ENCODE data around the gene ST6GALNAC2. TPM values are rescaled to one million over a fixed set of nuclear protein-coding genes. Genes with fewer than 3 reads are reported as not detected.

ST6GALNAC2 gene
- total RNA-seq = 28.5 TPM

GRCh38 chr17:76585649-76586593, at the start of gene ST6GALNAC2:
Gene ST6GALNAC2, minus strand, starts transcription at chr17:76585860. Its CDS starts 52 bp downstream, at chr17:76585808.

GRCh38 chr17:76539631-76540271, 45.9 kb downstream of the ST6GALNAC2 start, which contains the start of gene PRCD:
Gene PRCD, plus strand, starts transcription at chr17:76540044. Its CDS starts 98 bp downstream, at chr17:76540142.

DNA sequence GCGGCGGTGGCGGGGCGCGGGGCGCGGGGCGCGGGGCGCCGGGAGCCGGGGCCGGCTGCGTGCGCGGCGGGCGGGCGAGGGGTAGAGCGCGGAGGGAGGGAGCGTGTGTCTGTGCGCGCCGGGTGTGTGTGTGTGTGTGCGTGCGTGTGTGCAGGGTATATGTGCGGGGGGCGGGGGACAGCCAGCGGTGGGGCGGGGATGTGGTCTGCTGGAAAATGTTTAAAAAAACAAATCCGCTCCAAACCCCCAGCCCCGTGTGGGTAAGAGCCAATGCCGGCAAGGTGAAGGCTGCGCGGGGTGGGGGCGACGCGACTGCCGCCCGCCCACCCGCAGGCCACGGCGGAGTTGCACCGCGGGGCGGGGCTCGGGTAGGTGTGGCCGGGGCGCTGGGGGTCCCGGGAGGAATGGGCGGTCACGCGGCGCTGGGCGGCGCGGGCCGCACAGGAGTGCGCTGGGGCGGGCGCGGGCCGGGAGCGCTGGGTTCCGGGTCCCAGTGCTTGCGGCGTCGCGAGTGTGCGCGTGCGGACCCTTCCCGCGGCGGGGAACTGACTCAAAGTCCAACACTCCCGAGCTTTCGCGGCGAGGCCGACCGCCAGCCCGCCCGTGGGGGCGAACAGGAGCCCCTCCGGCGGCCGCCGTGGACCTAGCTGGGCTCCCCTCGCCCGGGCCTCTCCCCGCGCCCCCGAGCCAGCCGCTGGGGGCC, 47.9 kb downstream of the ST6GALNAC2 start, which contains the start of gene CYGB:
CYGB (minus strand) TSS at position 132 of the 703 bp plus-strand sequence. CDS start 167 bp downstream, outside the sequence.

Other genes starting within 250 kb of the ST6GALNAC2 start
- 73.0 TPM for gene PRPSAP1, start 231.9 kb downstream of the ST6GALNAC2 start, total RNA-seq
- 5.3 TPM for gene SPHK1, start 201.3 kb downstream of the ST6GALNAC2 start, total RNA-seq
- 51.3 TPM for gene UBE2O, start 132.7 kb downstream of the ST6GALNAC2 start, total RNA-seq
- 18.0 TPM for gene AANAT, start 118.3 kb downstream of the ST6GALNAC2 start, total RNA-seq
- gene RHBDF2, start 84.4 kb downstream of the ST6GALNAC2 start, total RNA-seq = 9.1 TPM
- 12.5 TPM for gene CYGB, start 48.2 kb downstream of the ST6GALNAC2 start, total RNA-seq
- gene PRCD, start 45.8 kb downstream of the ST6GALNAC2 start, total RNA-seq = 14.3 TPM
- 2.0 TPM for gene ST6GALNAC1, start 57.9 kb upstream of the ST6GALNAC2 start, total RNA-seq
- gene MXRA7, start 125.1 kb upstream of the ST6GALNAC2 start, total RNA-seq = 220 TPM
- 30.1 TPM for gene JMJD6, start 140.7 kb upstream of the ST6GALNAC2 start, total RNA-seq
- 31.7 TPM for gene METTL23, start 141.0 kb upstream of the ST6GALNAC2 start, total RNA-seq
- 172 TPM for gene SRSF2, start 151.5 kb upstream of the ST6GALNAC2 start, total RNA-seq
- gene MFSD11, start 152.3 kb upstream of the ST6GALNAC2 start, total RNA-seq = 77.8 TPM

Measured in camera-type eye (tissue), 1 donor.